ENCODE data around the gene KIFC1.

KIFC1 gene

DNA sequence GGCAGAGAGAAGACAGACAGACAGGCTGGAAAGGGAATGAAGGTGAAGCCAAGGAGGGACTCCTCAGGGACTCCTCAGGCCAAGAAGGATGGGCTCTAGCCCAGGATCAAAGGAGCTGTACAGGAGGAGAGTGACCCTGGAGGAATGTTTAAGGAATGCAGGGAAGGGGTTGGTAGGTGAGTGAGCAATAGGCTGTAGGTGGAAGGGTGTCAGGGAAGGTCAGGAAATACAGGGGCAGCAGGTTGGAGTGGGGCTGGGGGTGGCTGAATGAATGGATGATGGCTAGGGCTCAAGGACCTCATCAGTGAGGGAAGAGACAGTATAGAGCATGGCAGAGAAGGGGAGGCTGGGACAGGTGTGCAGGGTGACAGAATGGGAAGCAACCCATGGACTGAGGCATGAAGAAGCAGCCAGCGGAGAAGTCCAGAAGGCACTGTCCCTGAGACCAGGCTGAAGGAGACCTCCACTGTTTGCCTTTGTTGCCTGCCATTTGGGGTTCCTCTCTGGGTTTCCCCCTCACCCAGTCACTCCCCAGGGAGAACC lies 41.4 kb downstream of the KIFC1 start:
- no peaks in the 10 kb centered on the region for H3K9me3 ChIP-seq
- intact Hi-C loops (cut with DNase I; ENCODE audit: low total_unique reads): no loop called here
- H3K4me1 ChIP-seq: peaks cover 0 to 49% (median 37%) of the 10 kb centered on the region in 4 donors
- TF ChIP-seq, protein P1, sequence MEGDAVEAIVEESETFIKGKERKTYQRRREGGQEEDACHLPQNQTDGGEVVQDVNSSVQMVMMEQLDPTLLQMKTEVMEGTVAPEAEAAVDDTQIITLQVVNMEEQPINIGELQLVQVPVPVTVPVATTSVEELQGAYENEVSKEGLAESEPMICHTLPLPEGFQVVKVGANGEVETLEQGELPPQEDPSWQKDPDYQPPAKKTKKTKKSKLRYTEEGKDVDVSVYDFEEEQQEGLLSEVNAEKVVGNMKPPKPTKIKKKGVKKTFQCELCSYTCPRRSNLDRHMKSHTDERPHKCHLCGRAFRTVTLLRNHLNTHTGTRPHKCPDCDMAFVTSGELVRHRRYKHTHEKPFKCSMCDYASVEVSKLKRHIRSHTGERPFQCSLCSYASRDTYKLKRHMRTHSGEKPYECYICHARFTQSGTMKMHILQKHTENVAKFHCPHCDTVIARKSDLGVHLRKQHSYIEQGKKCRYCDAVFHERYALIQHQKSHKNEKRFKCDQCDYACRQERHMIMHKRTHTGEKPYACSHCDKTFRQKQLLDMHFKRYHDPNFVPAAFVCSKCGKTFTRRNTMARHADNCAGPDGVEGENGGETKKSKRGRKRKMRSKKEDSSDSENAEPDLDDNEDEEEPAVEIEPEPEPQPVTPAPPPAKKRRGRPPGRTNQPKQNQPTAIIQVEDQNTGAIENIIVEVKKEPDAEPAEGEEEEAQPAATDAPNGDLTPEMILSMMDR (IDR thresholded peaks at IDR 0.05): no peak
- no peak overlapping the region for H3K4me3 ChIP-seq
- no peaks in the 10 kb centered on the region for H3K27me3 ChIP-seq
- H3K36me3 ChIP-seq: peaks cover 23 to 40% (median 27%) of the 10 kb centered on the region in 3 donors
- H3K27ac ChIP-seq: peak overlapping the region; percentile 52 to 54
- DNase-seq: peak in 1 of 2 donors; percentile 31

DNA sequence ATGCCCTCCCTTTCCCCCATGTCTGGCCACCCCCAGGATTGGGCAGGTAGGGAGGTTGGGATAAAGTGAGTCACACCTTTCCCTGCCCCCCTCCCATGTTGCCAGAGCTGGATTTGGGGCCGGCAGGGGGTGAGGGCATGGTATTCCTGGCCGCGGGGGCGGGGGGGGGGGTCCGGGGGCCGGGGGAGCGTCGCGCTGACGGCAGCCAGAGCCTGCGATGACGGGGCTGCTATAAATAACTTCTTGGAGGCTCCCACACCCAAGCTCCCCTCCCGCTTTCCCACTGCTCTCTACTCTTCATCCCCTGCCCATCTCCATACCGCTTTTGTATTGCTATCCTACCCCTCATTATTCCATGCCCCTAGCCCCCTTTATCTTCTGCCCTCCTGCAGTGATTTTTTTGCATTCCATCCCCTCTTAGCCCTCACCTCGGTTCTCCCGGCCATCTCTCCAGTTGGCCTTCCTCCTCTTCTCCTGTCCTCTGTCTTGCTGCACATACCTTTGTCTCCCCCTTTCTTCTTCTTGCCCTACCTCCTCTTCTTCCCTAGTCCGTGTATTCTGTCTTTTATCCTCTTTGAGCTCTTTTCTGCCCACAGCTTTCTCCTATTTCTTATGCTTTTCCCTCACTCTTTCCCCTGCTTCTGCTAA lies 42.0 kb downstream of the KIFC1 start:
- intact Hi-C loops (cut with DNase I; ENCODE audit: low total_unique reads): no loop called here
- Histone ChIP-seq H3K36me3 (peaks cover 26 to 46% (median 33%) of the 10 kb centered on the region in 3 donors), H3K27me3 (no peaks in the 10 kb centered on the region), H3K27ac (peak overlapping the region; percentile 52 to 54), H3K4me1 (peaks cover 0 to 43% (median 32%) of the 10 kb centered on the region in 4 donors), H3K4me3 (no peak overlapping the region), H3K9me3 (no peaks in the 10 kb centered on the region)
- TF ChIP-seq, protein P1 (IDR thresholded peaks at IDR 0.05): no peak
- DNase-seq: peak in 1 of 2 donors; percentile 79

DNA sequence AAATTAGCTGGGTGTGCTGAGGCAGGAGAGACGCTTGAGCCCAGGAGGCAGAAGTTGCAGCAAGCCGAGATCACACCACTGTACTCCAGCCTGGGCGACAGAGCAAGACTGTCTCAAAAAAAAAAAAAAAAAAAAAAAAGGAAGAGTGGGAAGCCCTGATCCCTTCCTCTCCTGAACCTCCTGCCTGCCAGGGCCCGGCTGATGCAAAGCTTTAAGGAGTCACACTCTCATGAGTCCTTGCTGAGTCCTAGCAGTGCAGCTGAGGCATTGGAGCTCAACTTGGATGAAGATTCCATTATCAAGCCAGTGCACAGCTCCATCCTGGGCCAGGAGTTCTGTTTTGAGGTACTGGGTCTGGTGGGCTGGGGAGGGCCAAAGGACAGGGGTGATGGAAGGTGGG lies 43.3 kb downstream of the KIFC1 start:
- intact Hi-C loops (cut with DNase I; ENCODE audit: low total_unique reads): no loop called here
- peak in 1 of 2 donors; percentile 37 for DNase-seq
- no peak overlapping the region for H3K4me3 ChIP-seq
- TF ChIP-seq, protein P1 (IDR thresholded peaks at IDR 0.05): no peak
- no peaks in the 10 kb centered on the region for H3K27me3 ChIP-seq
- peaks cover 26 to 50% (median 35%) of the 10 kb centered on the region in 3 donors for H3K36me3 ChIP-seq
- H3K27ac ChIP-seq: no peak overlapping the region
- H3K4me1 ChIP-seq: peaks cover 0 to 37% (median 27%) of the 10 kb centered on the region in 4 donors
- H3K9me3 ChIP-seq: no peaks in the 10 kb centered on the region

DNA sequence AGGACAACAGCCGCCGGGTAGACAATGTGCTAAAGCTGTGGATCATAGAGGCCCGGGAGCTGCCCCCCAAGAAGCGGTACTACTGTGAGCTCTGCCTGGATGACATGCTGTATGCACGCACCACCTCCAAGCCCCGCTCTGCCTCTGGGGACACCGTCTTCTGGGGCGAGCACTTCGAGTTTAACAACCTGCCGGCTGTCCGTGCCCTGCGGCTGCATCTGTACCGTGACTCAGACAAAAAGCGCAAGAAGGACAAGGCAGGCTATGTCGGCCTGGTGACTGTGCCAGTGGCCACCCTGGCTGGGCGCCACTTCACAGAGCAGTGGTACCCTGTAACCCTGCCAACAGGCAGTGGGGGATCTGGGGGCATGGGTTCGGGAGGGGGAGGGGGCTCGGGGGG lies 46.0 kb downstream of the KIFC1 start:
- no peaks in the 10 kb centered on the region for H3K9me3 ChIP-seq
- peaks cover 33 to 77% (median 54%) of the 10 kb centered on the region in 3 donors for H3K36me3 ChIP-seq
- H3K4me1 ChIP-seq: peaks cover 0 to 14% (median 11%) of the 10 kb centered on the region in 4 donors
- TF ChIP-seq, protein P1 (IDR thresholded peaks at IDR 0.05): no peak
- H3K4me3 ChIP-seq: no peak overlapping the region
- H3K27ac ChIP-seq: no peak overlapping the region
- no peak for DNase-seq
- no peaks in the 10 kb centered on the region for H3K27me3 ChIP-seq
- intact Hi-C loops (cut with DNase I; ENCODE audit: low total_unique reads): no loop called here

DNA sequence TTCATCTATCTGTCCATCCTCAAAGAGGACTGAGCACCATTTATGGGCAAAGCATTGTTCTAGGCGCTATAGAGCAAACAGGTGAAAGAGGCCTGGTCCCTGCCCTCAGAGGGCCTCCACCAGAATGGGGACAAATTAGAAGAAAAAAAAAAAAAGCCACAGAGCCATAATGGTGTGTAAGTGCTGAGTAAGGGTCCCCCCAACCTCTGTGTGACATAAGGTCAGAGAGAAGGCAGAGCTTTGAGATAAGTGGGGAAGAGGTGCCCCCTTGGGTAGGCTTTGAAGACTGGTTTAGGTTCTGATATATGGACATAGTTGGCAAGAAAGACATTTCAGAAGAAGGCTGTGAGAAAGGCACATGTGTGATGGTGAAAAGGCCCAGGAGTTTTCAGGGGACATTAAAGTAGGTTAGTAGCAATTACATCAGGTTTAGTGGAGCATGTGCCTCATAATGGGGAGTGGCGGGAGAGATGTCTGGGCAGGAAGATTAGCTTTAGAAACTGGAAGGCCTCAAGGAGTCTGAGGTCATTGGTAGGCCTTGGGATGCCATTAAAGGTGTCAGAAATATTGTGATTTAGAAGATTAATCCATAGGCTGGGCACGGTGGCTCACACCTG lies 47.5 kb downstream of the KIFC1 start:
- TF ChIP-seq, protein P1 (IDR thresholded peaks at IDR 0.05): no peak
- intact Hi-C loops (cut with DNase I; ENCODE audit: low total_unique reads): no loop called here
- Histone ChIP-seq H3K9me3 (no peaks in the 10 kb centered on the region), H3K36me3 (peaks cover 45 to 82% (median 68%) of the 10 kb centered on the region in 3 donors), H3K27me3 (no peaks in the 10 kb centered on the region), H3K27ac (no peak overlapping the region), H3K4me1 (peaks cover 0 to 2% (median 0%) of the 10 kb centered on the region in 4 donors), H3K4me3 (no peak overlapping the region)
- DNase-seq: no peak
